SK-N-MC (cell line): ENCODE data around the gene ZNF846.

ENCODE experiments used
- EZH2 ChIP-seq: fragments of 200-600 bp; sonication (generic); IDR thresholded peaks from one replicate; pipeline ENCODE4 v1.6.1; 2017; ENCODE audit warnings: antibody characterized with exemption
- FOXP2 ChIP-seq: optimal IDR thresholded peaks from 2 replicates; pipeline ENCODE3; 2011; ENCODE audit warnings: mild to moderate bottlenecking, moderate library complexity; ENCODE audit not compliant: insufficient read depth; ENCODE audit errors: extremely low read length, control extremely low read depth
- POLR2AphosphoS5 ChIP-seq: IDR thresholded peaks from 2 replicates; pipeline ENCODE4 v1.6.1; 2012; ENCODE audit warnings: mild to moderate bottlenecking, low read depth, low read length, borderline replicate concordance

GRCh38 chr19:9751446-9751845, 17.1 kb downstream of the ZNF846 start:
- TF ChIP-seq EZH2 (no peak), POLR2AphosphoS5 (no peak), FOXP2 (no peak)
